ENCODE results near the gene SPATA17.

SPATA17 gene

DNA sequence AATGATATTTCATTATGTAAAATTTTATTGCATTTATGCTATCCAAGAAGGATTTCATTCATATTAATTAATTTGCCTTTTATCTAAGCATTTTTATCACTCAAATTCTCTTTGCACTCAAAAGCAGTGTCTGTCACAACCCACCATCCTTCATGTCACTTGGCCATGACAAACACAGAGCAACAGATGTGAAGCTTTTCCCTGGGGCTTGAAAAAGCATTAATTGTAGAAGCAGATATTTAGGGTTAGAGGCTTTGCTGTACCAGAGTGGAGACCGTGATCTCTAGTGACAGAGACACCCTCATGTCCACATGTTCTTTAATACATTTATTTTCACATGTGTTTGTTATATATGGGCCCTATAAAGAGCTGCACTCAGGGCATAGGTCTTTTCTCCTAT lies 230.5 kb downstream of the SPATA17 start:
- DNase-seq, result no peak

- DNase-seq, result no peak
Measured at GRCh38 chr1:217867446-217867995, 236.4 kb downstream of the SPATA17 start.

DNA sequence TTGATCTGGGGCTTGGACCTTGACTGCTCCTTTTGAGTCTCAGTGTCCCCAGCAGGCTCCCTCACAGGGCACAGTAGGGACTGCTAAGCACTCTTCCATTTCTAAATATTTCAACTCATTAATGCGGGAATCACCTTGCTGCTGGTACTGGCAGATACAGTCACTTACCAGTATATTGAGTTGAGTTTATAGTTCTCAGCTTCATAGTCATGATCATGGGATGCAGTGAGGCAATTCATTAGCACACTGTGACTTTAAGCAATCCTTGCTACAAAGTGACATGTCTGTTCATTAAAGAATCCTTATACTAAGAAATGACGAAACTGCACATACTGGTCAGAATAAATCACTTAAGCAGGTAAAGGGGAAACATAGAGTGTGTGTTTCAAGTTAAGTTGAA lies 240.8 kb downstream of the SPATA17 start:
- DNase-seq, result no peak

GRCh38 chr1:217875229-217875628 lies 244.1 kb downstream of the SPATA17 start:
- DNase-seq, result no peak

- no peak for DNase-seq
Measured at GRCh38 chr1:217876401-217876800, 245.3 kb downstream of the SPATA17 start.

DNA sequence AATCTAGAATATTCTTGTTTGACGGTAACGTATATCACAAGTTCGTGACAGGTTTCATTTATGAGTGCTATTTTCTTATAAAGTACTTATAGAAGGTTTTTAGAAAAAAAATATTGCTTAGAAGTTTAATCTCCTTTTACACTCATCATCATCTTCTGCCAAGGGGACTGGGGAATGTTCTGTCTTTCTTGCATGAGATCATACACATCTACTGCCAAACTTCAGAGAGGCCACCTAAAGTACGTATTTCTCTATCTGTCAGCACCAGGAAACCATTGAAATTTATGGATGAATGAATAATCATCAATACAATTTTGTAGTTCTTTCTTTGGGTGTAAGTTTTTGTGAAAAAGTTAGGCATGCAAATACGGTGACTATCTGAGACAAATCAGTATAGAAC lies 245.8 kb downstream of the SPATA17 start:
- no peak for DNase-seq

DNA sequence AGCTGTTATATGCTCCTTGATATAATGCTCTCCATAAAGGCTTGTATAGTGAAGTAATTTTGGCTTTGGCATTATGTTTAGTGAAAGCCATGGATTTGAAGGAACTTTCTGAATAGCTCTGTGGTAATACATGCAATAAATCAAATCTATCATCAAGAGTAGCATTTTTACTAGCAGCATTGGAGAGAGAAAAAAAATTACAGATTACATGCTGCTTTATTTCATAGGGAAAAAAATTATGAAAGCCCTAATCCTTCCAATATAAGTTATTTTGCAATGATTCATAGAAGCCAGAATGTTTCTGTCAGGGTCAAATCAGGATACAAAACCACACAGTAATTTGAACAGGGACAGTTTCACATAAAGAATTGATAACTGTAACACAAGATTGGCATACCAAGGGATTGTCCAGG lies 250.0 kb downstream of the SPATA17 start:
- no peak for DNase-seq

- DNase-seq, result no peak
Measured at GRCh38 chr1:217881607-217882332, 250.6 kb downstream of the SPATA17 start.

GRCh38 chr1:217885181-217885580 lies 254.0 kb downstream of the SPATA17 start:
- no peak for DNase-seq

DNA sequence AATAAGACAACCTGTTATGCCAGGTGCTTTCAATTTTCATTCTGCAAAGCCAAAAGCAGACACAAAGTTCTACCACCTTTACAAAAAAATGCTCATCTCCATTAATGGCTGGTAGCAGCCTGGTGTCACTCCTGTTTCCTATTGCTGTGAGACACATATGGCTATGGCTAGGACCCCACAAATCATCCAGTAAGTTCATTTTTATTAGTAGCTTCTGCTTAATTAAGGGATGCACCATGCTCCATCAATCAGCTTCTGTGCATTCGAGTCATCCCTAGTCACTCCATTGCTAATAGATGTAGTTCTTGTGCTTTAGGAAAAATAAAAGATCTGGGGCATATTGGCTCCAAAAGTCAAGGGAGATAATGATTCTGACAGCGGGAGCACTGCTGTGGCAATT lies 257.2 kb downstream of the SPATA17 start:
- no peak for DNase-seq

- no peak for DNase-seq
Measured at GRCh38 chr1:217889401-217889800, 258.3 kb downstream of the SPATA17 start.

GRCh38 chr1:217891966-217892365 lies 260.8 kb downstream of the SPATA17 start:
- no peak for DNase-seq

GRCh38 chr1:217892750-217893149 lies 261.6 kb downstream of the SPATA17 start:
- no peak for DNase-seq

DNA sequence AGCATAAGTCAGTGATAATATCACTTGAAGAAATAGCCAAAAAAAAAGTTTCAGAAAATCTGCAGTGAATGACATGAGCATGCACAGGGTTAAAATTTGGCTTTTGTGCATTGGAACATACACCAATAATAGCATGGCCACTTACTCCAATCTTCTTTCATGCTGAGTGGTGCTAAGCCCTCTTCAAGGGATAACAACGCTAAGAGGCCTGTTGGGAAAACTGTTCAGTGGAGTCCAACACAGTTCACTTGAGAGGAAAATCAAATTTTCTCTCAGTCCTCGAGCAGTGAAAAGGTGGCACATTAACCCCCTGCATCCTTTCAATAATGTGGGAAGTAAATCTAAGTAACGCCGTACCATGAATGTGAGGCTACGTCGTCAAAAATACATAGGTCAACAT lies 264.7 kb downstream of the SPATA17 start:
- DNase-seq, result no peak

GRCh38 chr1:217896490-217896889 lies 265.3 kb downstream of the SPATA17 start:
- no peak for DNase-seq

DNA sequence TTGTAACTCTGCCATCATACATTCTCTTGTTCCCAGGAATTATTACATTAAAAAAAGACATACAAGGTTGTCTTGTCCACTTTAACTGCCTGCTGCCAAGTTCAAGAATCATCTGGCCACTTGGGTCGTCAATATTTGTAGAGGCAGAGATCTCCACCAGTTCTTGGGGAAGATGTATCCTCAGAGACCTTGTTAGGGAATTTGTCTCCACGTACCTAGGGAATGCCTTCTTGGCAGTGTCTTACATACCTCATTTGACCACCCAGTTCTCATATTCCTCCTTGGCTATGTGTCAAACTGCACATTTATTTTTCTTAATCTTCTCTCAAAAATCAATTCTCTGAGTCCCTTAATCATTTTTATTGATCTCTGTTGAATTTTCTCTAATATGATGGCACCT lies 266.0 kb downstream of the SPATA17 start:
- DNase-seq, result no peak

- no peak for DNase-seq
Measured at GRCh38 chr1:217899614-217900013, 268.5 kb downstream of the SPATA17 start.

DNA sequence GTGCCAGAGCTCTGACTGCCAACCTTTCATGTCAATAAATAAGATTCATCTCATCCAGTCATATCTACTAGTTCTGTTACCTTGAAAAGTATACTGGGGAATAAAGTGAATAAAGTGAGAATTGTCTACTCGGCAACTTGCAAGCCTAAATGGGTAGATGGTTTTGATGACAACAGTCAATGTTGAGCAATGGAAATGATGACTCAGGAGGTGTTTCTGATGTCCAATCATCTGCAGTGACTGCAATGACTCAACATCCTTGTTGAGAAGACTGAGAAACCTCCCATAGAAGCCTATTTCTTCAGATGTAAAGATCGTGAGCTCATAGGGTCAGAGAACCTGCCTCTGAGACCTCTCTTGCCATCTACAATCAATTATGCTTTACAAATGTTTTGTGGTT lies 276.4 kb downstream of the SPATA17 start:
- no peak for DNase-seq

- DNase-seq, result no peak
Measured at GRCh38 chr1:217910203-217910602, 279.1 kb downstream of the SPATA17 start.

GRCh38 chr1:217910791-217911320 lies 279.7 kb downstream of the SPATA17 start:
- no peak for DNase-seq

DNA sequence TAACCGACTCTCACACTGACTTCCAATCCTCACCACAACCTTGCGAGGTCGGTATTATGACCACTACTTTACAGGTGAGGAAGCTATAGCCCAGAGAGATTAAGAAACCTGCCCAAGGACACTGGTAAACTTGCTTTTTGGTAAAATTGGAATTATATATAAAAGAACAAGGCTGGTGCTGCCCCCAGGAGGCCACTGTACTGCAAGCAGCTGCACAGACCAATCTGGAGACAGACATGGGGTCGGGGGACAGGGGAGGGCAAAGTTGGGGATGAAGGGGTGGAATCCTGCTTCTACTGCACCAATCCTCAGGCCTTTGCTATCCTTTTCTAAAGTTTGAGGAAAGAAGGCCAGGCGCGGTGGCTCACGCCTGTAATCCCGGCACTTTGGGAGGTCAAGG lies 280.8 kb downstream of the SPATA17 start:
- DNase-seq, result no peak

DNA sequence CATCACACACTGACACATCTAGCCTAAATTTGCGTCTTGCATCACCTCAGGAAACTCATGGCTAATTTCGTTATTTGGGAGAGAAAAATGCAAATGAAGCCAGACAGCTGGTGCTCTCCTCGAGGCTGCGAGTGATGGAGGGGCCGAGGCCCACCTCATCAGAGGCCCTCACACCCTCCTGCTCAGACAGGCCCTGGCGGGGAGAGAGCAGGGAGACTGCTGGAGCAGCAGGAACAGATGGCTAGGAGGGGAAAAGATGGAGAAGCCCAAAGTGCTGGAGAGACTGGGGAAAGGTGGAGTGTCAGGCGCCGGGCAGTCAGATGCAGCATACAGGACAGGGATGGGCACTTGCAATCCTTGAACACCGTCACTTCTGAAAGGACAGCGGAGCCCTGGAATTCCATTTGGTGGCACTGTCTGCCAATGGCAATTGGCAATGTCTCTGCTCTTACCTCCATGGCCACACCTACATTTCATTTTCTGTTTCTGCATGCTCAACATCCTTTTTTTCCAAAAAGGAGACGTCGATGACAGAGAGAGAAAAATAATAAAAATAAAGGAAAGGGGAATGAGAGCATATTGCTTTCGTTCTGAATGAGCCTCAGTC lies 286.2 kb downstream of the SPATA17 start:
- no peak for DNase-seq

DNA sequence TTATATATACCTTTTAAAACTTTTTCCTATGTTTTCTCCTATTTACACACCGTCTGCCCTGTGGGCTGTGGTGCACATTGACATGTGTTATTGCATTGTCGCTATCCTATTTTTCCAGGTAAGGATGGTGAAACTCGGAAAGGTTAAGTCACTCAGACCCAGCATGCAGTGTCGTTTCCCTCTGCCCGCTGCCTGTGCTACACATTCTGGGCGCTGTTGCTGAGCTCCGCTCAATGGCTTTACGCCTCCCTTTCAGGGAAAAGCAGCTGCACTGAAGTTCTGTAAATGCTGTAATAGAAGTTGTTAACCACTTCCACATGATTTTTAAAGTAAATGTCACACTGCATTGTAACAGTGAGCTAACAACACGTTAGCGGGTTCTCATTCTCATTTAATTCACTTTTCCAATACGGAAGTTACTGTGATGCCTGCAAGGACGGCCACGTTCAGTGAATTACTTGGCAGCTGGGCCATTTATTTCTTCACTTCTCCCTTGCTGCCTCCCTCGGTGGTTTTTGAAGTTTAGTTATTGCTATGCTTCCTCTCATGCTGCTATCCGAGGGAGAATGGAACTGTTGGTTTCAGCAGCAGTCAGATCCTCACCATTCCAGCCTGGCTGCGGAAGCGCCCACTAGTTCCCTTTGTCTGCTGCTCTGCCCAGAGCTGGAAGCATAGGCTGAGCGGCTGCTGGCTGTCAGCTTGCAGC lies 288.7 kb downstream of the SPATA17 start:
- no peak for DNase-seq

Data from NCI-H510A (cell line).